Measurements from ENCODE around the gene SPSB1. TPM values are rescaled to one million over a fixed set of nuclear protein-coding genes. Genes with fewer than 3 reads are reported as not detected.

The SPSB1 gene
- total RNA-seq, result 10 to 100 TPM; 20.4 to 26.9 TPM
- 10.5 TPM for polyA plus RNA-seq (2013, experiment 1 of 2)
- polyA plus RNA-seq (2013, experiment 2 of 2), result 10.7 TPM
- long read RNA-seq, experiment 1, transcript SPSB1-201 (3 exons, 3,120 nt), result major isoform, 5 of 19 reads
- long read RNA-seq, experiment 1, partial matches to known transcripts, result 0 of 19 reads
- long read RNA-seq, experiment 1, other reads (novel, unspliced or antisense), result 12 of 19 reads
- long read RNA-seq, experiment 2, transcript SPSB1-201 (3 exons, 3,120 nt), result major isoform, 59 of 64 reads
- long read RNA-seq, experiment 2, partial matches to known transcripts, result 1 of 64 reads
- long read RNA-seq, experiment 2, other reads (novel, unspliced or antisense), result 2 of 64 reads
- long read RNA-seq, experiment 3, transcript SPSB1-201 (3 exons, 3,120 nt), result major isoform, 7 of 12 reads
- long read RNA-seq, experiment 3, partial matches to known transcripts, result 0 of 12 reads
- long read RNA-seq, experiment 3, other reads (novel, unspliced or antisense), result 5 of 12 reads
- long read RNA-seq, experiment 4, partial matches to known transcripts, result 0 of 2 reads
- long read RNA-seq, experiment 4, other reads (novel, unspliced or antisense), result 2 of 2 reads

- DNase-seq, result peak; percentile 91
- no peaks in the 10 kb centered on the region for H3K36me3 ChIP-seq (ENCODE audit: control insufficient read depth, insufficient read depth, low read length)
- no peaks in the 10 kb centered on the region for H3K27me3 ChIP-seq (ENCODE audit: control insufficient read depth, insufficient read depth, low read length, poor library complexity, severe bottlenecking)
- H3K9ac ChIP-seq (ENCODE audit: extremely low read depth, low read length, poor library complexity, severe bottlenecking), result peak within 1 kb of the TSS; percentile 52
- H3K4me3 ChIP-seq (ENCODE audit: low read length), result peak within 1 kb of the TSS; percentile 93
- 3 to 8% methylated on average over 15 to 119 of the region's 119 CpGs for WGBS, 2 experiments (ENCODE audit: insufficient coverage in 1 of 2, insufficient read length in 1 of 2)
- peaks cover 16% of the 10 kb centered on the region for H3K9me3 ChIP-seq (ENCODE audit: control insufficient read depth, low read length)
- H3K4me1 Mint-ChIP-seq, result peaks cover 14% of the 10 kb centered on the region
- no peaks in the 10 kb centered on the region for H3K36me3 Mint-ChIP-seq (ENCODE audit: low read depth)
- H3K27ac Mint-ChIP-seq, result no peak within 1 kb of the TSS
- H3K27ac ChIP-seq (ENCODE audit: low read depth, low read length), result no peak within 1 kb of the TSS
- peaks cover 12% of the 10 kb centered on the region for H3K9me3 Mint-ChIP-seq
- TF ChIP-seq, protein P1, sequence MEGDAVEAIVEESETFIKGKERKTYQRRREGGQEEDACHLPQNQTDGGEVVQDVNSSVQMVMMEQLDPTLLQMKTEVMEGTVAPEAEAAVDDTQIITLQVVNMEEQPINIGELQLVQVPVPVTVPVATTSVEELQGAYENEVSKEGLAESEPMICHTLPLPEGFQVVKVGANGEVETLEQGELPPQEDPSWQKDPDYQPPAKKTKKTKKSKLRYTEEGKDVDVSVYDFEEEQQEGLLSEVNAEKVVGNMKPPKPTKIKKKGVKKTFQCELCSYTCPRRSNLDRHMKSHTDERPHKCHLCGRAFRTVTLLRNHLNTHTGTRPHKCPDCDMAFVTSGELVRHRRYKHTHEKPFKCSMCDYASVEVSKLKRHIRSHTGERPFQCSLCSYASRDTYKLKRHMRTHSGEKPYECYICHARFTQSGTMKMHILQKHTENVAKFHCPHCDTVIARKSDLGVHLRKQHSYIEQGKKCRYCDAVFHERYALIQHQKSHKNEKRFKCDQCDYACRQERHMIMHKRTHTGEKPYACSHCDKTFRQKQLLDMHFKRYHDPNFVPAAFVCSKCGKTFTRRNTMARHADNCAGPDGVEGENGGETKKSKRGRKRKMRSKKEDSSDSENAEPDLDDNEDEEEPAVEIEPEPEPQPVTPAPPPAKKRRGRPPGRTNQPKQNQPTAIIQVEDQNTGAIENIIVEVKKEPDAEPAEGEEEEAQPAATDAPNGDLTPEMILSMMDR (conservative IDR thresholded peaks at IDR 0.05), result peak; percentile 24
- peaks cover 7% of the 10 kb centered on the region for H3K27me3 Mint-ChIP-seq (ENCODE audit: insufficient read depth)
- H3K4me3 Mint-ChIP-seq, result peak within 1 kb of the TSS; percentile 59
- peaks cover 4% of the 10 kb centered on the region for H3K4me1 ChIP-seq (ENCODE audit: control insufficient read depth, insufficient read depth, low read length)
Measured at GRCh38 chr1:9292361-9293240, at the start of gene SPSB1. Gene SPSB1, plus strand, starts transcription at chr1:9292894. Its CDS starts 62,998 bp downstream, at chr1:9355892.

DNA sequence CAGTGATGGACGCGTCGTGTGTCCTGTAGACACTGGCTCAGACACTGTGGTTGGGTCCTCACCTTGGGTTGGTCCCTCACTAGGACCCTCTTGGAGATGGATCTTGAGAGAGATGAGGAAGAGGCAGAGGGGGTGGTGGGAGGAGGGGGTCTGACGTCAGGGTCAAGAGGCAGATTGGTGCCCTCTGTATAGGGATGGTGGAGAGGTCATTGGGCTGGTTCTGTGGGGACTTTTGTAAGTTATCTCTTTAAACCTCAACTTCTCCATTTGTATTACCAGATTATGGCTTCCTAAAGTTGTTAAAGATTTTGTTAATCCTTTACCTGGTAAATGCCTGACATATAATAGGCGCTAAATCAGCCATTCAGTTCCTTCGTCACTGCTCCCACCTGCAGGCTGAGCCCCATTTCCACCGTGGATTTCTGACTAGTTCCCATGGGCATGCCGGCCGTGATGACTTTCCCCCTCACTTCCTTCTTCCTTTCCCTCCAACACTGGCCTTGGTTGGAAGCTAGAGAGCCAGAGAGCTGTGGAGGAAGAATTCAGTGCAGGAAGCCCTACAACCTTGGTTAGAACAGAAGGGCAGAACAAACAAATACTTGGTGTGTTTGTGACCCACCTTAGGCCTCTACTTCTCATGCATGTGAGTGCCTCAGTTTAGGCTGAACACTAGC lies 49.5 kb upstream of the SPSB1 start:
- H3K9me3 Mint-ChIP-seq, result no peaks in the 10 kb centered on the region

More for the DNA sequence above, 49.5 kb upstream of the SPSB1 start:
- TF ChIP-seq, protein P1 (conservative IDR thresholded peaks at IDR 0.05), result no peak
- Mint-ChIP-seq H3K4me3 (no peak overlapping the region), H3K27me3 (ENCODE audit: insufficient read depth) (peaks cover 28% of the 10 kb centered on the region), H3K27ac (peak overlapping the region; percentile 59), H3K4me1 (peaks cover 37% of the 10 kb centered on the region), H3K36me3 (ENCODE audit: low read depth) (peaks cover 10% of the 10 kb centered on the region)
- H3K27ac ChIP-seq (ENCODE audit: low read depth, low read length), result no peak overlapping the region
- no peaks in the 10 kb centered on the region for H3K36me3 ChIP-seq (ENCODE audit: control insufficient read depth, insufficient read depth, low read length)
- no peak overlapping the region for H3K9ac ChIP-seq (ENCODE audit: extremely low read depth, low read length, poor library complexity, severe bottlenecking)
- no peaks in the 10 kb centered on the region for H3K9me3 ChIP-seq (ENCODE audit: control insufficient read depth, low read length)
- H3K27me3 ChIP-seq (ENCODE audit: control insufficient read depth, insufficient read depth, low read length, poor library complexity, severe bottlenecking), result no peaks in the 10 kb centered on the region
- no peak for DNase-seq
- 76 to 88% methylated on average over 1 to 9 of the region's 9 CpGs for WGBS, 2 experiments (ENCODE audit: insufficient coverage in 1 of 2, insufficient read length in 1 of 2)
- peaks cover 16% of the 10 kb centered on the region for H3K4me1 ChIP-seq (ENCODE audit: control insufficient read depth, insufficient read depth, low read length)
- H3K4me3 ChIP-seq (ENCODE audit: low read length), result no peak overlapping the region
